ENCODE measurements around the gene NIN.

DNA sequence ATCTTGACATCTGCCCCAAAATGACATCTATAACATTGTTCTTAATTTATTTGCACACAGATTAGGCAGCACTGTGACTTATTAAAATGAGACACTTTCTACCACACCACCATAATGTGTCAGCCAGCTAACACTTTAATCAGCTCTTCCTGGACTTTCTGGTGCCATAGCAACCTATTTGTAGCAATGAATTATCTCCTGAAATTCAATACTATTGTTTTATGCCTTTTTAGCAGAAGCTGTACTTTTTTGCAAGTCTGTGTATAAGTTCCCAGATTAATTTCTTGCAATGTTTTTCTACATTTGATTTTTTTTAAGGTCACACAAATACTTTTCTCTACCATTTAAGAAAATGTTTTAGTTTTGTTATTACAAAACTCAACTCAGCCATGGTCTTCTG is 90.1 kb downstream of the NIN start:
- TF ChIP-seq MXI1 (IDR thresholded peaks at IDR 0.05; ENCODE audit: borderline replicate concordance, low read depth, low read length) = no peak
- no peak for TF ChIP-seq MAFK (IDR thresholded peaks at IDR 0.05; ENCODE audit: low read depth, low read length)
- no peak for TF ChIP-seq MAZ (IDR thresholded peaks at IDR 0.05; ENCODE audit: borderline replicate concordance, low read depth, low read length)
- TF ChIP-seq, protein P1, sequence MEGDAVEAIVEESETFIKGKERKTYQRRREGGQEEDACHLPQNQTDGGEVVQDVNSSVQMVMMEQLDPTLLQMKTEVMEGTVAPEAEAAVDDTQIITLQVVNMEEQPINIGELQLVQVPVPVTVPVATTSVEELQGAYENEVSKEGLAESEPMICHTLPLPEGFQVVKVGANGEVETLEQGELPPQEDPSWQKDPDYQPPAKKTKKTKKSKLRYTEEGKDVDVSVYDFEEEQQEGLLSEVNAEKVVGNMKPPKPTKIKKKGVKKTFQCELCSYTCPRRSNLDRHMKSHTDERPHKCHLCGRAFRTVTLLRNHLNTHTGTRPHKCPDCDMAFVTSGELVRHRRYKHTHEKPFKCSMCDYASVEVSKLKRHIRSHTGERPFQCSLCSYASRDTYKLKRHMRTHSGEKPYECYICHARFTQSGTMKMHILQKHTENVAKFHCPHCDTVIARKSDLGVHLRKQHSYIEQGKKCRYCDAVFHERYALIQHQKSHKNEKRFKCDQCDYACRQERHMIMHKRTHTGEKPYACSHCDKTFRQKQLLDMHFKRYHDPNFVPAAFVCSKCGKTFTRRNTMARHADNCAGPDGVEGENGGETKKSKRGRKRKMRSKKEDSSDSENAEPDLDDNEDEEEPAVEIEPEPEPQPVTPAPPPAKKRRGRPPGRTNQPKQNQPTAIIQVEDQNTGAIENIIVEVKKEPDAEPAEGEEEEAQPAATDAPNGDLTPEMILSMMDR (conservative IDR thresholded peaks at IDR 0.05; ENCODE audit: low read depth, low read length) = no peak
- TF ChIP-seq, protein P2, sequence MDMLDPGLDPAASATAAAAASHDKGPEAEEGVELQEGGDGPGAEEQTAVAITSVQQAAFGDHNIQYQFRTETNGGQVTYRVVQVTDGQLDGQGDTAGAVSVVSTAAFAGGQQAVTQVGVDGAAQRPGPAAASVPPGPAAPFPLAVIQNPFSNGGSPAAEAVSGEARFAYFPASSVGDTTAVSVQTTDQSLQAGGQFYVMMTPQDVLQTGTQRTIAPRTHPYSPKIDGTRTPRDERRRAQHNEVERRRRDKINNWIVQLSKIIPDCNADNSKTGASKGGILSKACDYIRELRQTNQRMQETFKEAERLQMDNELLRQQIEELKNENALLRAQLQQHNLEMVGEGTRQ (IDR thresholded peaks at IDR 0.05; ENCODE audit: low read depth, low read length) = no peak
- TF ChIP-seq POLR2A (IDR thresholded peaks at IDR 0.05; ENCODE audit: low read depth, low read length) = no peak
- TF ChIP-seq SMC3 (IDR thresholded peaks at IDR 0.05; ENCODE audit: low read depth, low read length) = no peak
- TF ChIP-seq CEBPB (IDR thresholded peaks at IDR 0.05; ENCODE audit: low read depth, low read length) = no peak
- no peak for TF ChIP-seq BHLHE40 (IDR thresholded peaks at IDR 0.05; ENCODE audit: low read depth, low read length)
- no peak for TF ChIP-seq NFE2L2 (IDR thresholded peaks at IDR 0.05; ENCODE audit: low read depth, low read length)
- TF ChIP-seq RAD21 (IDR thresholded peaks at IDR 0.05; ENCODE audit: low read length) = no peak
